Lung (tissue), 12 donors: ENCODE results near the gene PHAF1. TPM values are rescaled to one million over a fixed set of nuclear protein-coding genes. Genes with fewer than 3 reads are reported as not detected.

Experiments
- ATAC-seq: fragments of 200-7000 bp; cut with Tn5 transposase; one replicate; pipeline ENCODE4 v1.9.1; 2020; ENCODE audit warnings: moderate number of reproducible peaks; ENCODE audit not compliant: insufficient read depth, low FRiP score
- DNase-seq, 3 donors: peaks; one replicate each; pipeline ENCODE4 v3.0.0-alpha.2; 2013 to 2017
- H3K27ac ChIP-seq, 2 donors: one replicate each; pipeline ENCODE4 v1.5.1; 2013; ENCODE audit warnings: mild to moderate bottlenecking in 2 of 2, moderate library complexity in 2 of 2, control low read depth in 1 of 2, inconsistent platforms in 1 of 2, low read depth in 1 of 2, low read length in 1 of 2
- H3K27me3 ChIP-seq, 3 donors: one replicate each; pipeline ENCODE4 v1.5.1; 2013; ENCODE audit warnings: low read length in 2 of 3; ENCODE audit not compliant: control insufficient read depth in 3 of 3, insufficient read depth in 3 of 3
- H3K36me3 ChIP-seq, 4 donors: one replicate each; pipeline ENCODE4 v1.5.1; 2013; ENCODE audit warnings: low read length in 4 of 4, mild to moderate bottlenecking in 1 of 4, moderate library complexity in 1 of 4; ENCODE audit not compliant: control insufficient read depth in 4 of 4, insufficient read depth in 4 of 4
- H3K4me1 ChIP-seq, 5 donors: one replicate each; pipeline ENCODE4 v1.5.1; 2013; ENCODE audit warnings: low read length in 5 of 5, mild to moderate bottlenecking in 2 of 5, moderate library complexity in 1 of 5; ENCODE audit not compliant: control insufficient read depth in 5 of 5, insufficient read depth in 5 of 5
- H3K4me3 ChIP-seq: one replicate; pipeline ENCODE4 v1.5.1; 2013; ENCODE audit warnings: mild to moderate bottlenecking, control low read depth, moderate library complexity
- H3K9ac ChIP-seq, 2 donors: one replicate each; pipeline ENCODE4 v1.5.1; 2013; ENCODE audit warnings: low read length in 2 of 2, control low read depth in 1 of 2; ENCODE audit not compliant: insufficient read depth in 1 of 2
- H3K9me3 ChIP-seq, 4 donors: one replicate each; pipeline ENCODE4 v1.5.1; 2013; ENCODE audit warnings: low read length in 3 of 4, mild to moderate bottlenecking in 1 of 4, moderate library complexity in 1 of 4; ENCODE audit not compliant: control insufficient read depth in 4 of 4, insufficient read depth in 3 of 4
- WGBS, 2 donors: extraction: QIAGEN DNeasy Blood & Tissue Kit; methylation state at CpG; one replicate each; pipeline ENCODE4 v1.1.7; 2013; 5-methylcytosine and 5-hydroxymethylcytosine counted together
- polyA plus RNA-seq, 2 donors: library from polyadenylated mRNA; stranded (reverse); fragments of 200-250 nt; gene quantifications; one replicate each; pipeline ENCODE4 v1.2.1, GENCODE V29; 2013
- total RNA-seq, 2 donors: library from RNA; depleted of rRNA in 1 of 2; stranded (reverse); fragments of >200 nt in 1 of 2; gene quantifications; one replicate each; pipeline ENCODE4 v1.2.1, GENCODE V29; 2014 to 2021
- TF ChIP-seq, protein P1 (sequence below): IDR thresholded peaks from 2 replicates; pipeline ENCODE4 v1.5.1; 2012; ENCODE audit warnings: mild to moderate bottlenecking; ENCODE audit errors: control extremely low read depth, extremely low read depth
- donor health status: control.
- donor health status: control.
- donor health status: Bipolar disorder and iron deficiency.
- donor health status: healthy.
- donor health status: DM: yes; HTN: yes; CAD: no.

Gene PHAF1
- total and polyA plus RNA-seq, 4 donors, result 9.1 to 36.1 (median 13.3) TPM

DNA sequence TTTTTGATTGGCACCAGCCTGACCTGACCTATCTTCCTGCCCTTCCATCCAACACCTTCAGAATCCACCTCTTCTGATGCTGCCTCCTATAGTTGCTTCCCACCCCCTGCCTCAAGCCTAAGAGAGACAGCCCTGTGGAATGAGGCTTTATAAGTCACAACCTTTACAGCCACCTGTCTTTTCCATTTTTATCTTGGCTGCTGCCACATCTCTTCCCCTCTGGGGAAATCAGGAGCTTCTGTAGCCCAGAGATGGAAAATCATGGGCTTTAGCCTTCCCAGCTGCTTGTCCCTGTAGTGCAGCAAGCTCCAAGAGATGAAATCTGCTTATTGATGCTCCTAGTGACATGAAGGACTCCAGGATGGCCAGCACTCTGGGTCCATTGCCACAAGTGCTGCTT lies 18.7 kb downstream of the PHAF1 start:
- H3K27ac ChIP-seq, result no peak overlapping the region
- H3K9me3 ChIP-seq, result no peaks in the 10 kb centered on the region
- no peak for DNase-seq
- H3K4me1 ChIP-seq, result no peaks in the 10 kb centered on the region
- no peak overlapping the region for H3K4me3 ChIP-seq
- peaks cover 16 to 39% (median 26%) of the 10 kb centered on the region in 4 donors for H3K36me3 ChIP-seq
- no peak overlapping the region for H3K9ac ChIP-seq
- TF ChIP-seq, protein P1, sequence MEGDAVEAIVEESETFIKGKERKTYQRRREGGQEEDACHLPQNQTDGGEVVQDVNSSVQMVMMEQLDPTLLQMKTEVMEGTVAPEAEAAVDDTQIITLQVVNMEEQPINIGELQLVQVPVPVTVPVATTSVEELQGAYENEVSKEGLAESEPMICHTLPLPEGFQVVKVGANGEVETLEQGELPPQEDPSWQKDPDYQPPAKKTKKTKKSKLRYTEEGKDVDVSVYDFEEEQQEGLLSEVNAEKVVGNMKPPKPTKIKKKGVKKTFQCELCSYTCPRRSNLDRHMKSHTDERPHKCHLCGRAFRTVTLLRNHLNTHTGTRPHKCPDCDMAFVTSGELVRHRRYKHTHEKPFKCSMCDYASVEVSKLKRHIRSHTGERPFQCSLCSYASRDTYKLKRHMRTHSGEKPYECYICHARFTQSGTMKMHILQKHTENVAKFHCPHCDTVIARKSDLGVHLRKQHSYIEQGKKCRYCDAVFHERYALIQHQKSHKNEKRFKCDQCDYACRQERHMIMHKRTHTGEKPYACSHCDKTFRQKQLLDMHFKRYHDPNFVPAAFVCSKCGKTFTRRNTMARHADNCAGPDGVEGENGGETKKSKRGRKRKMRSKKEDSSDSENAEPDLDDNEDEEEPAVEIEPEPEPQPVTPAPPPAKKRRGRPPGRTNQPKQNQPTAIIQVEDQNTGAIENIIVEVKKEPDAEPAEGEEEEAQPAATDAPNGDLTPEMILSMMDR, result no peak
- no peak for ATAC-seq
- H3K27me3 ChIP-seq, result no peaks in the 10 kb centered on the region

- Histone ChIP-seq H3K36me3 (peaks cover 14 to 36% (median 26%) of the 10 kb centered on the region in 4 donors), H3K4me1 (no peaks in the 10 kb centered on the region), H3K9me3 (no peaks in the 10 kb centered on the region), H3K27me3 (no peaks in the 10 kb centered on the region), H3K27ac (no peak overlapping the region), H3K4me3 (no peak overlapping the region), H3K9ac (no peak overlapping the region)
- DNase-seq (no peak), ATAC-seq (no peak)
- 94 to 95% methylated on average over 3 of the region's 3 CpGs for WGBS, 2 donors
- TF ChIP-seq, protein P1, result no peak
Observed at GRCh38 chr16:67128887-67129286, 19.1 kb downstream of the PHAF1 start.

GRCh38 chr16:67129422-67129821 lies 19.7 kb downstream of the PHAF1 start:
- Histone ChIP-seq H3K4me3 (no peak overlapping the region), H3K4me1 (no peaks in the 10 kb centered on the region), H3K9me3 (peaks cover 0 to 2% (median 0%) of the 10 kb centered on the region in 4 donors), H3K27ac (no peak overlapping the region), H3K27me3 (no peaks in the 10 kb centered on the region), H3K36me3 (peaks cover 14 to 36% (median 32%) of the 10 kb centered on the region in 4 donors), H3K9ac (no peak overlapping the region)
- DNase-seq, result no peak
- 99 to 100% methylated on average over 3 of the region's 3 CpGs for WGBS, 2 donors
- TF ChIP-seq, protein P1, result no peak
- ATAC-seq, result no peak

DNA sequence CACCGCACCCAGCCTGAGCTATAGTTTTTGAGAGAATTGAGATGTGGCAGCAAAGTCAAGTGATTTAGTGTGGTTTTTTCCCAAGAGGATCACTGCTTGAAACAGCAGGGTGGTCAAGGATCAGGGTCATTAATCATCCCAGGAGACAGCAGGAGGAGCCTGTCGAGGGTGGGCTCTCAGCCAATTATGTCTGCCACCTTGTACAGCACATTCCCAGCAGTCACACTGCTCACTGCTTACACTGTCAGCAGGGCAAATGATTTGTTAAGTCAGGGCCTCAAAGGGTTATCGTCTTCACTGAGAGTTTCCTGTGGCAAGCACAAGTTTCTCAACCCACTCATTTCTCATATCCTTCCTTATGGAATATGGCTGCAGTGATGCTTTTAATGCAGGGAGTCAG lies 27.9 kb downstream of the PHAF1 start:
- TF ChIP-seq, protein P1, result no peak
- Histone ChIP-seq H3K4me3 (no peak overlapping the region), H3K9me3 (peaks cover 0 to 2% (median 0%) of the 10 kb centered on the region in 4 donors), H3K9ac (no peak overlapping the region), H3K27ac (no peak overlapping the region), H3K4me1 (no peaks in the 10 kb centered on the region), H3K36me3 (peaks cover 25 to 56% (median 49%) of the 10 kb centered on the region in 4 donors), H3K27me3 (no peaks in the 10 kb centered on the region)
- 48 to 51% methylated on average over 3 of the region's 3 CpGs for WGBS, 2 donors
- ATAC-seq (no peak), DNase-seq (no peak)
